Peyer's patch (tissue), 4 donors: Measurements from ENCODE around the gene MAD1L1.

ENCODE experiments used
- CTCF ChIP-seq, 6 experiments: fragments of 450-650 bp in 4 of 6; fragments of 200-600 bp in 2 of 6; sonication (generic) in 1 of 6; IDR thresholded peaks; one replicate each; pipeline ENCODE4 v1.5.1; 2017 to 2019; ENCODE audit warnings: antibody characterized with exemption in 6 of 6, mild to moderate bottlenecking in 3 of 6, moderate library complexity in 1 of 6
- POLR2A ChIP-seq, 2 donors: fragments of 450-650 bp; IDR thresholded peaks; one replicate each; pipeline ENCODE4 v1.5.1; 2017; ENCODE audit warnings: antibody characterized with exemption in 2 of 2, mild to moderate bottlenecking in 2 of 2, moderate library complexity in 2 of 2

GRCh38 chr7:1925973-1926907, 306.5 kb downstream of the MAD1L1 start:
- TF ChIP-seq CTCF (IDR thresholded peaks at IDR 0.05) (no peak), POLR2A (IDR thresholded peaks at IDR 0.05) (no peak)
